Kidney (tissue), 14 donors: ENCODE results near the gene GPX3. TPM values are rescaled to one million over a fixed set of nuclear protein-coding genes. Genes with fewer than 3 reads are reported as not detected.

Experiments
- DNase-seq, 5 donors: peaks; one replicate each; pipeline ENCODE4 v3.0.0-alpha.2; 2013 to 2020
- FAIRE-seq: peaks from 2 replicates; lab custom pipeline; 2012; peaks lifted over from hg19 to GRCh38; lab: Jason Lieb, UNC
- H3K27ac ChIP-seq, 2 donors: one replicate each; pipeline ENCODE4 v1.7.0; 2013; ENCODE audit warnings: low read depth in 2 of 2, low read length in 2 of 2, inconsistent platforms in 1 of 2
- H3K27me3 ChIP-seq: one replicate; pipeline ENCODE4 v1.7.1; 2013; ENCODE audit warnings: low read length, inconsistent platforms; ENCODE audit not compliant: control insufficient read depth, insufficient read depth
- H3K36me3 ChIP-seq, 3 donors: one replicate each; pipeline versions ENCODE4 v1.7.0 to v1.7.1; 2013; ENCODE audit warnings: low read length in 3 of 3, control low read depth in 1 of 3, inconsistent platforms in 1 of 3; ENCODE audit not compliant: insufficient read depth in 3 of 3, control insufficient read depth in 2 of 3
- H3K4me1 ChIP-seq, 3 donors: one replicate each; pipeline versions ENCODE4 v1.7.0 to v1.7.1; 2013; ENCODE audit warnings: low read length in 3 of 3, inconsistent platforms in 1 of 3, low read depth in 1 of 3; ENCODE audit not compliant: control insufficient read depth in 2 of 3, insufficient read depth in 2 of 3
- H3K4me3 ChIP-seq, 3 donors: one replicate each; pipeline versions ENCODE4 v1.7.0 to v1.8.1; 2013; ENCODE audit warnings: low read length in 3 of 3, control low read depth in 1 of 3, inconsistent platforms in 1 of 3
- H3K9ac ChIP-seq, 3 donors: one replicate each; pipeline versions ENCODE4 v1.7.0 to v1.7.1; 2013; ENCODE audit warnings: low read length in 3 of 3, control low read depth in 1 of 3, inconsistent platforms in 1 of 3
- H3K9me3 ChIP-seq, 3 donors: one replicate each; pipeline versions ENCODE4 v1.7.0 to v1.7.1; 2013; ENCODE audit warnings: low read length in 3 of 3, control low read depth in 1 of 3, inconsistent platforms in 1 of 3; ENCODE audit not compliant: control insufficient read depth in 2 of 3, insufficient read depth in 1 of 3
- CTCF ChIP-seq: IDR thresholded peaks from 3 replicates; pipeline ENCODE4 v1.5.1; 2012; ENCODE audit warnings: mild to moderate bottlenecking, moderate library complexity, borderline replicate concordance; ENCODE audit not compliant: insufficient read depth; ENCODE audit errors: extremely low read depth
- intact Hi-C: fragments of 100-400 bp; cut with DNase I; formaldehyde crosslinking; loops from one replicate; pipeline ENCODE4 v1.11.1; 2022
- polyA plus RNA-seq: library from polyadenylated mRNA; stranded (reverse); fragments of 350-450 nt; fragmentation: Illumina TruSeq; extraction: RNeasy Lipid Tissue Mini Kit (QIAGEN cat#74804); gene quantifications from one replicate; pipeline ENCODE4 v1.2.3, GENCODE V29; 2014; ENCODE audit warnings: low read depth, low replicate concordance; ENCODE audit not compliant: insufficient read depth
- total RNA-seq: library from RNA; stranded (reverse); fragmentation: NEBNext Ultra II Directional; extraction: Animal tissue kit (Norgen Biotek cat#: 25700); gene quantifications from one replicate; pipeline ENCODE4 v1.2.1, GENCODE V29; 2021
- donor health status: control.
- donor health status: control.
- donor health status: control.
- donor health status: control.
- donor health status: control.
- donor health status: DM: yes; HTN: yes; CAD: no.
- donor health status: Normal renal cell carcinoma (clear cell type).

The GPX3 gene
- total and polyA plus RNA-seq, 2 donors from 2014 or later = 1,327 to 27,893 TPM

- peak in 2 of 5 donors; percentile 35 to 67 for DNase-seq
- no peak for FAIRE-seq
- H3K4me1 ChIP-seq = peaks cover 3 to 45% (median 32%) of the 10 kb centered on the region in 3 donors
Observed at GRCh38 chr5:151002250-151002649, 18.1 kb upstream of the GPX3 start.

GRCh38 chr5:151002681-151003502, 17.5 kb upstream of the GPX3 start:
- DNase-seq = no peak
- H3K36me3 ChIP-seq = no peaks in the 10 kb centered on the region
- intact Hi-C loops = no loop called here
- TF ChIP-seq CTCF = no peak
- H3K27me3 ChIP-seq = no peaks in the 10 kb centered on the region
- H3K9me3 ChIP-seq = no peaks in the 10 kb centered on the region
- peaks cover 3 to 50% (median 38%) of the 10 kb centered on the region in 3 donors for H3K4me1 ChIP-seq
- peak overlapping the region in 2 of 3 donors; percentile 14 to 33 for H3K4me3 ChIP-seq
- no peak for FAIRE-seq
- H3K27ac ChIP-seq = peak overlapping the region; percentile 39 to 76
- peak overlapping the region in 2 of 3 donors; percentile 17 to 56 for H3K9ac ChIP-seq

More at GRCh38 chr5:151002250-151002649, 18.1 kb upstream of the GPX3 start:
- intact Hi-C loops = no loop called here
- Histone ChIP-seq H3K4me3 (no peak overlapping the region), H3K27ac (peak overlapping the region in 1 of 2 donors; percentile 76), H3K27me3 (no peaks in the 10 kb centered on the region), H3K9me3 (no peaks in the 10 kb centered on the region), H3K36me3 (no peaks in the 10 kb centered on the region), H3K9ac (no peak overlapping the region)
- TF ChIP-seq CTCF = peak; percentile 56

GRCh38 chr5:151003503-151003860, 16.9 kb upstream of the GPX3 start:
- TF ChIP-seq CTCF = no peak
- Histone ChIP-seq H3K4me3 (peak overlapping the region in 1 of 3 donors; percentile 33), H3K27ac (peak overlapping the region; percentile 39 to 76), H3K9me3 (no peaks in the 10 kb centered on the region), H3K9ac (peak overlapping the region in 1 of 3 donors; percentile 56), H3K4me1 (peaks cover 3 to 50% (median 41%) of the 10 kb centered on the region in 3 donors), H3K36me3 (no peaks in the 10 kb centered on the region), H3K27me3 (no peaks in the 10 kb centered on the region)
- intact Hi-C loops = no loop called here
- FAIRE-seq (no peak), DNase-seq (no peak)
